Sciatic nerve (tissue), 2 donors: Measurements from ENCODE around the gene MRPS18A. TPM values are rescaled to one million over a fixed set of nuclear protein-coding genes. Genes with fewer than 3 reads are reported as not detected.

ENCODE experiments used
- ATAC-seq: fragments of 200-7000 bp; cut with Tn5 transposase; one replicate; pipeline ENCODE4 v1.9.1; 2020; ENCODE audit warnings: mild to moderate bottlenecking, moderate library complexity
- DNase-seq: peaks from one replicate; pipeline ENCODE4 v3.0.0-alpha.2; 2020; ENCODE audit warnings: low spot score
- intact Hi-C: fragments of 100-400 bp; cut with DNase I; formaldehyde crosslinking; loops from one replicate; pipeline ENCODE4 v1.14.2; 2022
- total RNA-seq: library from RNA; stranded (reverse); fragmentation: NEBNext Ultra II Directional; extraction: Animal tissue kit (Norgen Biotek cat#: 25700); gene quantifications from one replicate; pipeline ENCODE4 v1.2.1, GENCODE V29; 2021
- donor health status: DM: no; HTN: no; CAD: no.
- donor health status: DM: no; HTN: no; CAD: no.

MRPS18A gene
- total RNA-seq, 1 donor from 2014 or later, result 29.7 TPM

DNA sequence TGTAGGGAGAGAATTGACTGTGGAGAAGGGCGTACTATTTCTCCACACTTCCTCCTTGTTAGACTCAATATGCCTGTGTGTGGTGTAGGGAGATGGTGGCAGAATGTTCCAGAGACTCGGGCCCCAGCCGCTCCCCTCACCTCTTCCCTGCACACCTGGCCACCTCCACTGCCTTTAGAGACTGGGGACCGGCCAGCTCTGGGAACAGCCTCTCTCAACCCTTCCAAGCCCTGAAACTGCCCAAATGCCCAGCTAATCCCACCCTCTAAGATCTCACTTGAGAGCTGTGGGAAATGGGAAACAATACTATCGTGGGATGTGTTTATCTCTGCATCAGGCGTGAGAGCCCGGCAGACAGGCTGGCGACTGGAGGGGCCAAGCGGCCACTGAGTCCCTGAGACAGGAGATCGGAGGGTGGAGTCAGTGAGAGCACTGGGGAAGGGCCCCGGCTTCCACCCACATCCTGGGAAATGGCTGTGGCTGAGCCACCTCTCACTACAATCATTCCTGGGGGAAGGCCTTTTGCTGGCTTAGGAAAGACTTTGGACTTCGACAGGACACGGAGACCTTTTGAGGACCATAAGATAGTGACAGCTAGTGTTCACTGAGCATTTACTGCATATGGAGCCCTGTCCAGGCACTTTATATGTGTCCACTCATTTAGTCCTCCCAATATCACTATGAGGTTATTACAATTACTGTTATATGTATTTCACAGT, 31.0 kb upstream of the MRPS18A start:
- DNase-seq, result no peak
- intact Hi-C loops, result no loop called here
- ATAC-seq, result no peak

DNA sequence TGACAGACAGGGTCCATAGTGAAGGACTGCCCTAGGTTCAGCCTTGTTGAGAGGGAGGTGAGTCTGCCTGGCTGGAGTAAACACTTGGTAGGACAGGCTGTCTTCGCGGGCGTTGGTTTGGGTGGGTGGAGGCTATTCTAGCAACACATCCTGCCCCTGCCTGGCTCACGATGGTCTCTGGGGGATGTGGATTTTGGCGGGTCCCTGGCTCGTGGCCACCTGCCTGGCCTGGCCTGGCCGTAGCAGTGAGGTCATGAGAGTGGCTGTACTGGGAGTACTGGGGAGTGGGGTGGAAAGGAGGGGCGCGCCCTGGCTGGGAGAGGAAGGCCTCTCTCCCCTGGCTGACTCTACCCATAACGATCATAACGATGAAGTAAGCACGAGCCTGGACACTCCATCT, 30.2 kb upstream of the MRPS18A start:
- ATAC-seq (peak; percentile 88), DNase-seq (peak; percentile 79)
- intact Hi-C loops, result no loop called here

DNA sequence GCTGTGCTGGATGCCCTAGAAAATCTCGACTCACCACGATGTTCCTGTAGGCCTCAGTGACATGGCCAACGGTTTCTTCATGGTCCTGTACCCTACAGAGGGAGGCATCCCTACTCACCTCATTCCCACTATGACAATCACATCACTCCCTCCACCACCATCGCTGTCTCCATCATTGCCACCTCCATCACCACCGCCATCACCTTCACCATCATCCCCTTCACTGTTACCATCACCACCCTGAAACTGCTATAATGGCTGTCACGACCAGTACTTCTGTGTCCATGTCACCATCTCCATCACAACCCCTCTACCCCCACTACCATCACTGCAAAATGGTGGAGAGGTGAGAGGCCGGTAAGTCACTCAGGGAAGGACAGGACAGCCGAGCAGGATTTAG, 29.8 kb upstream of the MRPS18A start:
- intact Hi-C loops, result no loop called here
- ATAC-seq (no peak), DNase-seq (no peak)

DNA sequence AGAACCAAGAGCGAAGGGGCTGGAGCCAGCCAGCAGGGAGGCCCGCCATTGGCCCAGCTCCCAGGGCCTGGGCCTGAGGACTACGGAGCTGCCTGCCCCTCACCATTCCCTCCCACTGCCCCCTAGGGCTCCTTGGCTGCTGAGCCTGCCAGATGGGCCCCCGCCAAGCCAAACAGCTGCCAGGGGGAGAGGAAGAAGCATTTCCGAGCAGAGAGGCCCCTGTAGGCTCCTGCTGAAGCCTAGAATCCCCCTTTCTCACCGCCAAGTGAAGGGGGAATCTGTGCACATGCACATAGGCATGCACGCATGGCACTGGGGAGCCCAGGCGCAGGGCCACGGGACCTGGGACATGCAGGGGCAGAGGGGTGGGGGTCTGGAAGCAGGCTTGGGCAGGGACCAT, 28.5 kb upstream of the MRPS18A start:
- no peak for DNase-seq

DNA sequence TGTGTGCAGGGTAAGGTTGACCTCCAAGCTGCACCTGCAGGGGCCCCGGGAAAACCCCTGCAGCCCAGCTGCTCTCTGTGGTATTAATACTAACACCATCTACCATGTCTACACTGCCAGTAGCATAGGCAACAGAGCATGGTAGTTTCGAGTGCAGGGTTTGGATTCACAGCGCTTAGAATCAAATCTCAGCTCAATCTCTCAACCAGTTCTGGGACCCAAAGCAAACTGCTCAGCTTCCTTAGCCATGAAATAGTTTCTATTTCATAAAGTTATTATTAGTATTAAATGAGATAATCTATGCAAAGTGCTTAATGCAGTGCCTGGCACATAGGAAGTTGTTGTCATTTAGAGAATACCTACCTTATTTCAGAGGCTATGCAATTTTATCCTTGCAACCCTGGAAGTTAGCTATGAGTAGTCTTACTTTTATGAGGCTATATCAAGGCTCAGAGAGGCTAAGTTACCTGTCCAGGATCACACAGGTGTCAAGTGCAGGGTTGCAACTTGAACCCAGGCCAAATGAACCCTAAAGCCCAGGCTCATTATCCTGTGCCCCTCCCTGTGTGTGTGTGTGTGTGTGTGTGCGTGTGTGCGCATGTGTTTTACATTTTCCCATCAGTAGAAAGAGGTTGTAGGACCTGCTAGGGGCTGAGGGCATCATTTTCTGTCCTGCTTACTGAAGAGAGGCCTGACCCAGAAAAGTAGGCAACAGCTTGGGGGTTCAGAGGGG, 27.6 kb upstream of the MRPS18A start:
- intact Hi-C loops, result no loop called here
- DNase-seq (no peak), ATAC-seq (no peak)

More for the DNA sequence above, 28.5 kb upstream of the MRPS18A start:
- ATAC-seq, result no peak
- intact Hi-C loops, result no loop called here

DNA sequence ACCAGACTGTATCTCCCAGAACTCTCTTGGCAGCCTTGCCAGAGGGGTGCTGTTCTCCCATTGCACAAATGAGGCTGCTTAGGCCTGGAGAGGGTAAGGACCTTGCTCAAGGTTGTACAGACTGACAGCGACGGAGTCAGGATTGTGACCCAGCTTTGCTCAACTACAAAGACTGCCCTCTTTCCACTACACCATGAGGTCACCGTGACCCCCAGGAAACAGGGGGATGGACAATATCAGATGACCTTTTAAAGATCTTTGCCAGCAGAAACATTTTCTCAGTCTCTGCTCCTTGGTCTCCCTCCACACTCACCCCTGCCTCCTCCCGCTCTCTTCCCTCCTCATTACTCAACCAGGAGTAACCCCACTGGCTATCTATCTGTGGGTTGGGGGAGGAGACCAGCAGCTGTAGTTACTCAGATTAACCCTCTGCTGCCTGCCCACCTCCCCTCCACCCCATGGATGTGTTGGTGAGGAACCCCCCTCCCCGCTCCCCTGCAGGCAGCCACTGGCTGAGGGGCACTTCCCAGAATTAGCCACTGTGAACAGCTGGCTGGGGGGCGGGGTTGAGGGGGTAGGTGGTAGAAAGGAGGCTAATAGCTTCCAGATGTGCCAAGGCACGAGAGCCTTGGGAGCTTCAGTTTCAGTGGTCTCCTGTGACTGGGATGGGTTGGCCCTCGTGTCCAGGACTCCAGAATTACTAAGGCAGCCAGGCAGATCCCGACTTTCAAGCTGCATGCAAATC, 26.9 kb upstream of the MRPS18A start:
- intact Hi-C loops, result no loop called here
- DNase-seq, result peak; percentile 75
- peak; percentile 72 for ATAC-seq

DNA sequence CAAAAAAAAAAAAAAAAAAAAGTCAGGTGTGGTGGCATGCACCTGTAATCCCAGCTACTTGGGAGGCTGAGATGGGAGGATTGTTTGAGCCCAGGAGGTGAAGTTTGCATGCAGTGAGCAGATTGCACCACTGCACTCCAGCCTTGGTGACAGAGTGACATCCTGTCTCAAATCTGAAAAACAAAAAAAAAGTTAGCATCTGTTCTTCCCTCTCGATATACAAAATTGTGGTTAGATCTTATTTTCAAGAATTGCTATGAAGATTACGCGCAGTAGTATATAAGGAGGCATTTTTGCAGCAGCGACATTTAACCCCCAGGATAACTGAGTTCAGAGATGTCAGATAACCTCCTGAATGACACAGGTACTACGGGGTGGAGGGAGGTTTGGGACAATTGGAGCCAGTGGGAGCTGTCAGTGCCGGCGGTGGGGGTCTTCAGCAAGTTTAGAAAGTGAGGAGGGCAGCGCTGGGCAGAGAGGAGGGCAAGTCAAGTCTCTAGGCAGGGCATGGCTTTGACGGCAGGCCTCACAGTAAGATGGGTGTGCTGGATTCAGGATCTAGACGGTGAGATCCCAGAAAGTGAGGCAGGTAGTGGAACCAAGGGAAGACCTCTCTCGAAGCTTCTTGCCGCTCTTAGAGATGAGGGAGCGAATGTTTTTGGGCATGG, 26.2 kb upstream of the MRPS18A start:
- intact Hi-C loops, result no loop called here
- ATAC-seq, result no peak

DNA sequence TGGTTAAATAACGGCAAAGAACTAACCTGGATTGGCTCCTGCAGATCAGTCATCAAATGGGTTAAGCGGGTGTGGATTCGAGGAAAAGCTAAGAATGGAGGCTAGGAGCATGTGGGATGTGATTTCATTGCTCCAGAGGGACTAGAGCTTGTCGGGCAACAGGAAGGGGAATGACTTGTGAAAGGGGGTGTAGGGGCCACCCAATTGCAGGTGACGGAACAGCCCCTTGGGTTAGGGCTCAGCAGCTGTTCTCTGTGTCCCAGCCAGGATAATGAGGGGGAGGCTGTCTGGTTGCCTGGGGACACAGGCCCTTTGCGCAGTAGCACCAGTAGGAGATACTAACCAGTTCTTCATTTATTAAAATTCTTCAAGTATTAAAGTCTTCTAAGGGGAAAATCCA, 25.0 kb upstream of the MRPS18A start:
- ATAC-seq, result peak; percentile 6
- no peak for DNase-seq
- intact Hi-C loops, result no loop called here

More for the DNA sequence above, 26.2 kb upstream of the MRPS18A start:
- no peak for DNase-seq

DNA sequence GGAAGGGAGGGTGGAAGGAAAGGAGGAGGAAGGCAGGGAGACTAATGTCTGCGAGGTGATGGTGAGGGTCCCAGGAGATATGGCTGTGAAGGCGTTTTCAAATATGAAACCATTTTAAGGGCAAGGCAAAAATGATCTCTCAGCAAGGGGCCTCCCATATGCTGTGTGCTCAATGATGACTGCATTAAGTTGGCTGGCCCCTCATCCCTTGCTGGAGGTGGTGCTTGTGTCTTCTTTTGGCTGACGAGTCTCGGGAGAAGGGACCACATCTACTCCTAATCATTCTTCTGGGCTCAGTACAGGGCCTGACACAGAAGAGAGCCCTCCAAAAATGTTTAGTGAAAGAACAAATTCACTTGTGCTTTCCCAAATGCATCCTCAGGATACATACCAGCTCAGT, 23.0 kb upstream of the MRPS18A start:
- intact Hi-C loops, result no loop called here
- ATAC-seq (no peak), DNase-seq (peak; percentile 21)

DNA sequence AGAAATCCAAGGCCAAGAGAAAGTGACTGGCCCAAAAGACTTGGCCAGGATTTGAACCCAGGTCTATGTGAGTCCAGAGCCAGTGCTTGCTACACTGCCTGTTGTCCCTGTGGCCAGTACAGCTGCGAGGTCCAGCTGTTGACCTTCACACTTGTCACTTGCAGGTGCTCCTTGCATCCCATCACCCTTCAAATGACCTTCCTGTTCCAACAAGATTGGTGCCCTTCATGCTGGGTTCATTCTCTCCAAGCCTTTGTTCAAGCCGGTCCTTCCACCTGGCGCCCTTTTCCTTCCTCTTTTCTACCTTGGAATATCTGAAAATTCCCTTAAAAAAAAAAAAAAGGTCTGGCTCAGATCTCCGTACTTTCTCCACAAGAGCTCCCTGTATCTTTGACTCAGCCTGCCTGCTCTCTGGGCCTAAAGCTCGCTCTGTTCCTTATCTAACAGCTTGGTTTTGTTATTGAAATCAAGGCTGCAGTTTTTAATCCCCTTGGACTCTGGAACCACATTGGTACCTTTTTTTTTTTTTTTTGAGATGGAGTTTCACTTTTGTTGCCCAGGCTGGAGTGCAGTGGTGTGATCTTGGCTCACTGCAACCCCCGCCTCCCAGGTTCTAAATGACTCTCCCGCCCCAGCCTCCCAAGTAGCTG, 22.2 kb upstream of the MRPS18A start:
- intact Hi-C loops, result no loop called here
- ATAC-seq (no peak), DNase-seq (peak; percentile 40)

DNA sequence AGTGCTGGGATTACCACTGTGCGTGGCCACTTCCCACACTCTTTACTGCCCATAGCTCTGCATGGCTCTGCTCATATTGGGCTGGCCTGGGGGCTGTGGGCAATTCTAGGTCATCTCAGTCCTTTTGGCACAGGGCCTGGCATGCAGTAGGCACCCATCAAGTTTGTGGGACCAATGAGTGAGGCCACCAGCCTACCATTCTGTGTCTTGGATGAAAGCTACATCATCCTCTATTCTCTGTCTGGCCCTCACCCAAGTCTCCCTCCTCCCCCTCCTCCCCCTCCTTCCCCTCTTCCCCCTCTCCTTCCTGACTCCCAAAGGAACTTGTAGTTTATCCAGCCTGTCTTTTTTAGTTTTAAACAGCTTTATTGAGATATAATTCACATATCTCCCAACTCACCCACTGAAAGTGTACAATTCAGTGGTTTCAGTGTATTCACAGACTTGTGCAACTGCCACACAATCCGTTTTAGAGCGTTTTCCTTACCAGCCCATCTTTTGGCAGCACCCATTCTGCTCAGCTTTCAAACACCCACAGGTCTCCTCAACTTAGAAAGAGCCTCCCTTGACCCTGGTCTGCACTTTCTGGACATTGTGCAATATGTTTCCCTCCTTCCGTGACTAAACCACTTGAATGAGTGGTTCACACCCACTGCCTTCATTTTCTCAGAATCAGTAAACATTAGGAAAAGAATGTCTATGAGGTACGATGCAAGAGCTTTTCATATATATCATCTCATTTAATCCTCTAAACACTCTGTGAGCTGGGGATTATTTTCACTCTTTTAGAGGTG, 21.5 kb upstream of the MRPS18A start:
- intact Hi-C loops, result no loop called here
- peak; percentile 62 for DNase-seq
- ATAC-seq, result peak; percentile 90

DNA sequence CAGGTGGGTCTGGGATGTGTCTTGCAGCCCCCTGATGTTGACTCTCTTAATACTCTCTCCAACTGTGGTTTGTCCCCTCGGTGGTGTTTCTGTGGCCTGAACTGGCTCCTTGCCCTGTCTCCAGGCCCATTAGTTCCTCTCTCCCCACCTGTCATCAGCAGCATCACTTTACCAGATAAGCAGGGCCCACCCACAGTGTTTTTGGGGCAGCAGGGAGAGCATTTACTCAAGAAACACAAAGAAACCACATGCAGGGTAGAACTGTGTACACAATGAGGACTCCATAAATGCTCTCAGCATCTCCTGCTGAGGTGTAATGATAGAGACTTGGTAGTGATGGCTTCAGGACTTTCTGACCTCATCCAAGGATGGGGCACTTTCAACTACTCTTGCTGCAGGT, 20.2 kb upstream of the MRPS18A start:
- DNase-seq (no peak), ATAC-seq (no peak)
- intact Hi-C loops, result no loop called here

DNA sequence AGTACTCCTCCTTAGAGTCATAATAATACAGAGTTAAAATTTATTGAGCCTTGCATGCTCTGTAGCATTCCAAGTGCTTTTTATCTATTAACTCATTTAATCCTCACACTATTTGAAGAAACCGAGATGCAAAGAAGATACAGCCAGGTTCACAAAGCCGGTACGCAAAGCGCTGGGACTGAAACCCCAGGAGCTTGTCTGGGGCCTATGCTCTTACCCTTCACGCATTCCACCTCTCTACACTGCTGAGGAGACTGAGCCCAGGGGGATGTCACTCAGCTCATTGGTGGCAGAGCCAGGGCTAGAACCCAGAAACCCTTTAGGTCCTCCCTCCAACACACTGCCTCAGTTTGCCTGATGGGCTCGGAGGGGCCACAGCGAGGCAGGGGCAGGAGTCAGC, 19.7 kb upstream of the MRPS18A start:
- intact Hi-C loops, result no loop called here
- DNase-seq, result no peak
- ATAC-seq, result no peak

DNA sequence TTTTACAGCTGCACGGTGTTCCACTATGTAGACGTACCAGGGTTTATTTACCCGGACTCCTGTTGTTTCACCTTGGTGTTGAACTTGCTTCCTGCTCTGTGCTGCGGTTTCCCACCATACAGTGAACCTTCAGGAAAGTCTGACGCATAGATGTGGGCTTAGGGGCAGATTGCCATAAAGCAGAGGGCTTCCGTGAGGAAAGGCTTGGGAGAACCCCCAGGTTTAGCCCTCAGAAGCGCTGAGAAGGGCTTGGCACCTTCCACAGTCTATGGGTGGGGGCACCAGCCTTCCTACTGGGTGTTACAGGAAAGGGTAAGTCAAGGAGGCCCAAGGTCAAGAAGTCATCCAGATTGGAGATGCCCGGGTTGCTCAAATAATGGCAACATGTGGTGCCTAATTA, 19.2 kb upstream of the MRPS18A start:
- no peak for ATAC-seq
- DNase-seq, result no peak
- intact Hi-C loops, result no loop called here

DNA sequence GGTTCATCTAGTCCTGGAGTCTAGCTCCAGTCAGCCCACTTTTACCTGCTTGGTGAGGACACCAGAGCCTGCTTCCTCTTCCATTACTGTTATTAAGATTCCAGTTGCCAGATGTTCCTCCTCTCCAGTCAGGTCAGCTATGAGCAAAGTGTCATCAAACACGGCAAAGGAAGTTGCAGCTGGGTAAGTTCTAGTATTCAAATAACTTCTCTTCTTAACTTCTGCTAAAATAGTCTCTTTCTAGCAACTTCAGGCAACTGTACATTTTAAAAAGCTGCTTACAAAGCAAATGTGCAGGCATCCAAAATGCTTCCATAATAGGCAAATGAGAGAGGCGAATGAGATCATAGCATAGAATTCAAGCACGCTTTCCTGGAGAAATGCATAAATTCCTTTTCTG, 18.4 kb upstream of the MRPS18A start:
- no peak for DNase-seq
- no peak for ATAC-seq

DNA sequence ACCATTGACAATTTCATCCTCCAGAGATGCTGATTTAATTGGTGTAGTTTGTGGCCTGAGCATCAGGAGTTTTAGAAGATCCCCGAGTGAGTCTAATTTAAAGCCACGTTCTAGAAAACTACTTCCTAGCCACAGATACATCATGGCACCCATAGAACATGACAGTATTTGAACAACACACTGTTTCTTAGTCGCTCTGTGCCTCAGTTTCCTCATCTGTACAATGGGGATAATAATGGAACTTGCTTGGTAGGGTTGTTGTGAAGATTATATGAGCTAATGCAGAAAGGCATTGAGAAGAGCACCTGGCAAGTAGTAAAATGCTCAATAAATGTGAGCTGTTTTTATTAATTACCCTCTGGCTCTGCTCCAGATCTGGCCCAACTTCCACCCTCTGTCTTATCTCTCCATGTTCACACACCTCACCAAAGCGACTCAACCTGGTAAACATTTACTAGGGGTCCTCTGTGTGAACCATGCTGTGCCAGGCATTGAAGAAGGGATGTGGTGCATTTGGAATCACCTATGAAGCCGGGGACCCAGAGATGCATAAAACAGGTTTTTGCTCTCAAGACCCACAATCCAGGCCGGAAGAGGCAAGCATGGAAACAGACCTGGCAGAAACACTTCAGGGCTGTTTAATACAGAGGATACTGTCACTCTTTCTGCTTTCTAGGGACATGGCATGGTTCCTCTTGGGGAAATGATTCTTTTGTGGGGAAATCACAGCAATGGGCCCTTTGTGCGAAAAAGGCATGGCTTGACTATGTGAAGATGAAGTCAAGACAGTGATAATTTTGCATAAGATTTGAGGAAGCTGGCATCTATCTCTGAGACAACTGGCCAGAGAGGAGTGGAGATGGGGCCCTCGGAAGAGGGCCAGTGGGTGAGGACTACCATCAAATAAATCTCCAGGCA, 16.2 kb upstream of the MRPS18A start:
- ATAC-seq, result no peak
- no peak for DNase-seq
- intact Hi-C loops, result no loop called here

More for the DNA sequence above, 18.4 kb upstream of the MRPS18A start:
- intact Hi-C loops, result no loop called here
